ENCODE results near the gene RCC2.

RCC2 gene

DNA sequence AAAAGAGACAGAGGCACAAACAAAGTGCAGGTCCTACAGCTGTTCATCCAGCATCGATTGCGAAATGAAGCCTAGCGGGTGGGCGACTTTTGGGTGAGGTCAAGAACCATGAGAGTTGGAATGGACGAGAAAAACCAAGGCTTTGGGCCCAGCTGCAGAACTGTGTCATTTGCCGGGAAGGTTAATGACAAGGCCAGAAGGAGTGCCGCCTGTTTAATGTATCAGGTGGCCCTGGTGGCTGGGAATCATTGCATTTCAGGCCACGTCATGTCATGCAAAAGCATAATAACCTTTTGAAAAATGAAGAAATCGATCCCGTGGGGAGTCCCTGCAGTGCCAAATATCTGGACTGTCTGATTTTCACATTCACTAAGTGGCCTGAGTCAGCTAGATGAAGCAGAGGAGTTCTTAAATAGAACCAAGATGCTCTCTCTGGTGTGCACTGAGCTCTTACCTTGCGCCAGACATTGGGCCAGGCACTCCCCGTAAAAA, 8.1 kb upstream of the RCC2 start:
- in situ Hi-C loops (cut with HindIII; ENCODE audit: low sequenced_read_pairs): no loop called here

DNA sequence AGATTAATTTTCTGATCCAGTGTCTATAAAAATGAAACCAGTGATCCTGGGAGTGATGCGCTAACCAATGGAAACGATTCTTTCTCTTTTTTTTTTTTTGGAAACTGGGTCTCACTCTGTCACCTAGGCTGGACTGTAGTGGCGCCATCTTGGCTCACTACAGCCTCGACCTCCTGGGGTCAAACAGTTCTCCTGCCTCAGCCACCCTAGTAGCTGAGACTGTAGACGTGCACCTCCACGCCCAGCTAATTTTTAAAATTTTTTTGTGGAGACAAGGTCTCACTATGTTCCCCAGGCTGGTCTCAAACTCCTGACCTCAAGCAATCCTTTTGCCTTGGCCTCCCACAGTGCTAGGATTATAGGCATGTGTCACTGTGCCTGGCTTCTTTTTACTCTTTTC, 3.4 kb upstream of the RCC2 start:
- in situ Hi-C loops (cut with HindIII; ENCODE audit: low sequenced_read_pairs): no loop called here

DNA sequence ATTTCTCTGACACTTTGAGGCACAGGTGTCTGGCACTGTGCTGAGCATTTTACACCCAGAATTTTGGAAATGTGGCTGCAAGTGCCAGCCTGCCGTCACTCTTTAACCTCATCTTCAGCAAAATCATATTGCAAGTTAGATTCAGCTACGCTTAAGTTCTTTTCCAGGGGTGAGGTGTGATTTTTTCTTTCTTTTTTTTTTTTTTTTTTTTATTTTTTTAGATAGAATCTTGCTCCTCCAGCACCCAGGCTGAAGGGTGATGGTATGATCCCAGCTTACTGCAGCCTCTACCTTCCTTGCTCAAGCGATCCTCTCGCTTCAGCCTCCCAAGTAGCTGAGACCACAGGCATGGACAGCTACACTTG, 2.5 kb upstream of the RCC2 start:
- in situ Hi-C loops (cut with HindIII; ENCODE audit: low sequenced_read_pairs): no loop called here

DNA sequence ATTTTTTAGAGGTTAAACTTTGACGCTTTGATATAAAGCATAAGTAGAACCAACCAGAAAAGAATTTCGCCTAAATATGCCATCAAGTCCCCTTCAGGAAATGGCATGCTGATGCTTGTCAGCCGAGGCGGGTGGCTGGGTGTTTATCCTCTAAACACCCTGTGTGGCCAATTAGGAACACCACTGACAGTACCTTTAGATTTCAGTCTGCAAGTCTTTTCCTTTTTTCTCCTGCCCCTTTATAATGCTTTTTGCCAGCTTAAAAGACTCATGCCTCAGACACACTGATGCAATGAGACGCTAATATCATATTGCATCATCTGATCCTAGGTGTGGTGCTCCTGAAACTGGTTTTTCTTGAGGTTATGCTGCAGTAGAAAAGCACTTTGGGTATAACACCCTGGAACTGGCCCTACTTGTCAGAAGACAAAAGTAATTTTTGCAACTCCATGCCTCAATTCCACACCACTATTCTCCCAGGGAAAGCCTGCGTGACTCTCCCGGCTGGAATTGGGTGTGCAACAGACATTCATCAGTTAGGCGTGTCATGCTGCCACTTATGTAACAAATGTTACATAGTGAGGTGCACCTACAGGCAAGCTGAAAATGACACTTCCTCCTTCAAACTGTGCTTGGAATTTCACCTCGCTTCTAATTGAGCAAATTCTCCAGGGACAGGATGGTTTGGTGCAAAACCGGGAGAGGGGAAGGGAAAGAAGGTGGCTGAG, 2.0 kb upstream of the RCC2 start:
- in situ Hi-C loops (cut with HindIII; ENCODE audit: low sequenced_read_pairs): no loop called here

DNA sequence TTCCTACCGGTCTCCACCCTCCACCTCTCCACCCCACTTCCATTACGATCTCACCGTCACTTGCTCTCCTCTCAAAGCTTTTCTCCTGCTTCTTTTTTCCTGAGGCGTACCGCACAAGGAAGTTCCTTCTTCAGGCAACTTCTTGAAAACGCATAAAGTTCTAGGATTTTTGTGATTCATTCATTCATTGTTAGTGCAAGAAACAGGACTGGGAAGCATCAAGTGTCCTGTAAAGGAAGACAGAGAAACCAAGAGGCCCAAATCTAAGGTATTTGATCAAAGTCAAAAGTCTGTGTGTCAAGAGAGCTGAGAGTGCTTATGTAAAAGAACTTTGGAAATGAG, 1.3 kb upstream of the RCC2 start:
- in situ Hi-C loops (cut with HindIII; ENCODE audit: low sequenced_read_pairs): no loop called here

DNA sequence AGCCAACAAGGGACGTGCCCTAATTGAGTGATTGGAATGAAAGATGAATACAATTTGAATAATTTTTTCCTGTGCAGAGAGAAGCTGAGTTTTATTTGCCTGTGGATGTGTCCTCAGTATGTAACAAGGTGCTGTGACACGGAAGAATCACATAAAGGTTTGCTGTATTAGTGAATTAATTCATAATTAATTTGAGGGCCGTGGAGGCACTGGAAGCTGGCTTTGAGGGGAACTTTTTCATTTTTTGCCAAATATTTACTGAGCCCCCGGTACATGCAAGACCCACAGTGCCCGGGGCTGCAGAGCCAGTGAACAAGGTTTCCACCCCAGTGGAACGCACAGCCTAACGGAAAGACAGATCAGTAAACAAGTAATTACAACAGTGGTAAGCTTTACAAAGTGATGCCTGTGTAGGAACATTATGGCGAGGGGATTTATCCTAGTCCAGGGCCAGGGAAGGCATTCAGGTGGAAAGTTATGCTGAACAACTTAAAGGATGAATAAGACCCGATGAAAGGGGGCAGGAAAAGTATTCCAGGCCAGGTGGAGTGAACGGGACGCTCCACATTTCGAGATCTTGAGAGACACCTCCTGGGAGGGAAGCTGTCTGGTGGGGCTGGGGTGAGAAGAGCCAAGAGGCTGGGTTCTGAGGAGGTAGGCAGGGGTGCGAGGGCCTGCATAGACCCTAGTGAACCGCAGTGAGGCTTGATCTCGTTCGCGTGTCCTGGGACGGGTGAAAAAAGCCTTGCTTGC, 773 bp upstream of the RCC2 start:
- in situ Hi-C loops (cut with HindIII; ENCODE audit: low sequenced_read_pairs): no loop called here

DNA sequence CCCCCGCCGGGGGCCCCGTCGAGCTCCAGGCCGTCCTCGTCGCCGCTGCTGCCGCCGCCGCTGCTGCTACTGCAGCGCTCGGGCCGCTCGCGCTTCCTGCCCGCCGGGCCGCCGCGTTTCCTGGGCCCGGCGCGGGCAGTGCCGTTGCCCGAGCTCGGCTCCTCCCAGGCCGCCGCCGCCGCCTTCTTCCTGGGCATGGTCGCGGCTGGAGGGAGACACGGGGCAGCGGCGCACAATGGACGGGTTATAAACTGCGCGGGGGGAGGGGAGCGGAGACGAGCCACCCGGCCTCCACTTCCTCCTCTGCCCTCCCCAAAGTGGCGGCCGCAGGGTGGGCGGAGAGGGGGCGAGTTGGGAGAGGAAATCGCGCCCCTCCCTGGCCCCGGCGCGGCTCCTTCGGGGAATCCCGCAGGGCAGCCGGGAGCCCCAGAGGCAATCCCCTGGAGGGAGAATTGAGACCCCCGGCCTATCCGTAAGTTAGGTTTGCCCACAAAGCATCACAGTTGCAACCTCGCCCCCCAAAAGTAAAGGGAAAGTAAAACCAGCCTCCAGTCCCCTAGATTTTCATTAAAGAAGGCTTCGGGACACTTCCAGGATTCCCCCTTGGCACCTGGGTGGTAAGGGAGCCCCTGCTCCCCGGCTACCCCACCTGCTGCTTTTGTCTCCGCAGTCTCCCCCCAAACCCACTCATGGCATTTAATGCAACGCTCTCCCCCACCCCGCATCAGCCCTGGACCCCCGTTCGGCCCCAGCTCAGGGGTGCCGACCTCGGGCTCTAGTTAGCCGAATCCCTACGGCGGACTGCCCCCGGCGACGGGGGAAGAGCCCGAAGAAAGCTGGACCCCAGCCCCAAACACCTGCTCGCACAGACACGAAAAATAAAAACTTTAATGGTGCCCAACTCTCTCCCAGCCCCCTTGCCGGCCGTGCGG, 893 bp downstream of the RCC2 start:
- in situ Hi-C loops (cut with HindIII; ENCODE audit: low sequenced_read_pairs): no loop called here

DNA sequence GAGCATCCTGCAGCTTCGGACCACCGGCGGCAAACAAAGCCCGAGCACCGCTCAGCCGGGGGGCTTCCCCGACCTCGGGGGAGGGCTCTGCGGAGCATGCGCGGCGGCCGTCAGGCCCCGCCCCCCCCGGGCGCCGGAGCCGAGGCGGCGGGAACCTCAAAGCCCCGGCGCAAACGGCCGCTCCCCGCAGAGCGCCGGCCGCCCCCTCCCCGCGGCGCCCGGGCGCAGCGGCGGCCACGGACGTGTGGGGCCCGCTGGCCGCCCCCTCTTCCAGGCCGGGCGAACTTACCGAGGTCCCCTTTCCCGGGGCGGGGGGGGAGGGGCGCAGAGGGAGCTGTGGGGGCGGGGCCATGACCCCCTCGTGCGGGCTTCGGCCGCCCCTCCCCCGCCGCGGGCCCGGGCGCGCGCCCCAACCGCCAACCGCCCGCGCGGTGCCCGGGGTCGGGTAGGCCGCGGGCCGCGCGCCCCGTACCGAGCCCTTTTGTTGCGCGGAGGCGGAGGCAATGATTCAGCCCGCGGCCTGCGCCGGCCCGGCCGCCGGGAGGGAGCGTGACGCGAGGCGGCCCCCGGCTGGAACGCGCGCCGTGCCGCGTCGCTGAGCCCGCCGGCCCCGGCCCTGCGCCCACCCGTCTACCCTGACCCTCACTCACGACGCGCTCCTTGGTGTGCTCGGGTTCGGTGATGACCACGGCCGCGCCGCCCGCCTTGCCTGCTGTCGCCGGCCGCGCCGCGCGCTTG, 1.7 kb downstream of the RCC2 start:
- in situ Hi-C loops (cut with HindIII; ENCODE audit: low sequenced_read_pairs): no loop called here

DNA sequence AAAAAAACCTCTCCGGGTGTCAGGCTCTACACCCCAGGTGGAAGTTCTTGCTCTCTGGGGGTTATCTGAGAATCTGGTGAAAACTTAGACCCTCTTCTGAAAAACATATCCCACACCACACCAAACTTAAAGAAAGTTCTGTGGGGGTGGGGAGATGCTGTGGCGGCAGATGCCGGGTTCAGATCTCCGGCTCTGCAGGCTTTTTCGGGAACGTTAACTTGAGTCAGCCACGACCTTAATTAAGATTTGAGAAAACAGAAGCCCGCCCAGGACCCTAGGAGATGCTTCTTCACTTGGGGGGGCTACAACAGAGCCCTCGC, 2.3 kb downstream of the RCC2 start:
- in situ Hi-C loops (cut with HindIII; ENCODE audit: low sequenced_read_pairs): no loop called here

DNA sequence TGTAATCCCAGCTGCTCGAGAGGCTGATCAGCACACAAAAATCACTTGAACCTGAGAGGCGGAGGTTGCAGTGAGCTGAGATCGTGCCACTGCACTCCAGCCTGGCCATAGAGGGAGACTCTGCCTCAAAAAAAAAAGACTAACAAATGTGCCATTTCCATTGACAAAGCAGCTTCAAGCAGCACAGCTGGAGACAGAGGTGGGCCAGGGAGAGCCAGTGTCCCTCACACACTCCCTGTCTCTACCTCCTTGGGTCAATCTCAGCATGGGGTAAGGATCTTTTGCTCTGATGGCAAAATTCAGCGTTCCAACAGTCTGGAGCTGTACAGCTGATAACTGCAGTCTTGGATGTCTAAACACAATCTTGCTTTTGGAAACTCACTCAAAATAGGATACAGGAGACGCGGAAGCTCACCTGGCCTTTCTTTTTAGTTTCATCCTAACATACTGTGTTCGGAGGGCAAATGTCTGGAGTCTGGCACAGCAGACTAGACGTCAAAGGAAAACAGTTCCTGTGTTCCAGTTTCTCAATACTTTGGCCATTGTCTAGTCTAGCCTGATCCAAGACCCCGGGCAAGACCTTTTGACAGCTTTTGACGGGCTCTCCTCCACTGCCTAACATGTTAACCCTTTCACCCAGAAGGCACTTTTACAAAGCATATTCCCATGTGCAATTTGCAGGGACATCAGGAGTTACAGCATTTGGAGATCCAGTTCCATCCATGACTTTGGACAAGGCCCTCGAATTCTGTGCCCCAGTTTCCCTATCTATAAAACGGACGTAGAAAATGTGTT, 2.9 kb downstream of the RCC2 start:
- in situ Hi-C loops (cut with HindIII; ENCODE audit: low sequenced_read_pairs): no loop called here

DNA sequence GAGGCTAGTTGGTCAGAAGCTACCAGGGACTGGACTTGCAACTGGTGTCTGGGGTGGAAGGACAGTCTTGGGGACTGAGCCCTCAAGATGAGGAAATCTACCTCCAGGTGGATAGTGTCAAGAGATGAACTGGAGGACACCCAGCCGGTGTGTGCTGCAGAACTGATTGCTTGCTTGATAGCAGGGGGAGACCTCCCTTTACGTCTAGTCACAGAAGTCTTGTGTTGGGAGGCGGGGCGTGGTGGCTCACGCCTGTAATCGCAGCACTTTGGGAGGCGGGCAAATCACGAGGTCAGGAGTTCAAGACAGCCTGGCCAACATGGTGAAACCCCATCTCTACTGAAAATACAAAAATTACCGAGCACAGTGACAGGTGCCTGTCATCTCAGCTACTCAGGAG, 4.9 kb downstream of the RCC2 start:
- in situ Hi-C loops (cut with HindIII; ENCODE audit: low sequenced_read_pairs): no loop called here

DNA sequence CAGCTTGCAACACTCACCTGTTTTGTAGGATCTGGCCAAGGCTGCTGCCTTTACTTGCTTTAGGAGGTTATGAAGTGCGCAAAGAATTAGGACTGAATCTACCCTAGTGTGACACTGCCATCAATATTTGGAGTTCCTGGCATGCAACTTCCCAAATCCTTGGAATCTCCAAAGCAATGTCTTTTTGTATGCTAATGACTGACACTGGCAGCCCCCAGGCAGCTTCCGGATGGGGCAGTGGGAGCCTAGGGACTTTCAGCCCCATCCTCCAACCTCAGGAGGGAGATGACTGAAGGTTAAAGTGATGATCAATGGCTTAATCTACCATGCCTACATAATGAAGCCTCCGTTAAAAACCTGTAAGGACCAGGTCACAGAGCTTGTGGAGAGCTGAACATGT, 5.5 kb downstream of the RCC2 start:
- in situ Hi-C loops (cut with HindIII; ENCODE audit: low sequenced_read_pairs): no loop called here

DNA sequence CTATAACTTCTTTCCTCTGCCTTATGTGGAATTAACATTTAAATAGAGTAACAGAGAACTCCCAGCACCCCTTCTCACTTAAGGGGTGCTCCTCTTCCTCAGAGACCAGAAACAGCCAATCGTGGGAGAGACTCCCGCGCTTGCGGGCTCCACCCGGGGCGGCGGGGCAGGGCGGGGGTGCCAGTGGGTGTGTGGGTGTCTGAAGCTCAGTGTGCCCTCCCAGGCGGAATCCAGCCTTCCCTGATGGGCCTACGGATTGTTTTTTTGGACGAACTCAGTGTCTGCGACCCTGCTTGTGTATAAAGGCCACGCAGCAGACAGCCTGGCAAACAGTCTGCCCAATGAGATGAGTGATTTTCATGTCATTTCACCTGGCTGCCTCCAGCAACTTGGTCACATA, 6.2 kb downstream of the RCC2 start:
- in situ Hi-C loops (cut with HindIII; ENCODE audit: low sequenced_read_pairs): no loop called here

DNA sequence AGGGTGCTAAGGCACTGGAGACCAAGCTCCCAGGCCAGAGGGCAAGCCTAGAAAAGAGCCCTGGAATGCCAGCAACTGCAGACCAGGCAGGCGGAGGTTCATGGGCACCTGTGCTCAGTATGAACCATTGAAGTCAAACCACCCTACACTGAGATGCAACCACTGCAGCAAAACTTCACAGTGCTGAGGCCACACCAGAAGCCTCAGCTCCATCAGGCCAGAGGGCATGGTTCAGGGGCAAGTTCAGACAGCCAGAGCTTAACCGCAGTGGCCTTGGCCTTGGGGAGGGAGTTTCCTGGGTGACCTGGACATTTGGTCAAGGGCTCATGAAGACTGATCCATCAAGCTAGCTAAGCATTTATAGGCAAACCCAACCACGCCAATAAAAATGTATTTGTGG, 7.1 kb downstream of the RCC2 start:
- in situ Hi-C loops (cut with HindIII; ENCODE audit: low sequenced_read_pairs): no loop called here

DNA sequence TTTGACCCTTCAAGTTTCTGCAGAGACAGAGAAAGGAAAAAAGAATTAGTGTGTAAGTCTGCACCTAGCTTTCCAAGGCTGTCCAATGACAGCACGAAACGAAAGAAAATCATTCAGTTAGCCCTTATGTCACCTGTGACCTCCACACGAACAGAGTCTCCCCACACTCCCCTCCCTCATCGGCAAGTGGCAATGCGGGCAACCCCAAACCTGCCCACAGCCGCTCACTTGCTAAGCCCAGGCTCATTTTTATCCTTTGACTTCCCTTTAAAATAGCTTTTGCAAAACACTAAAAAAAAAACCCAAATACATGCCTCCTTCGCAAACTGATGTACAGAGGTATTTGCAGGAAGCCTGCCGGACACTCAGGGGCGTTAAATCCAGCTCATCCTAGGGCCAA, 10.3 kb downstream of the RCC2 start:
- in situ Hi-C loops (cut with HindIII; ENCODE audit: low sequenced_read_pairs): no loop called here

DNA sequence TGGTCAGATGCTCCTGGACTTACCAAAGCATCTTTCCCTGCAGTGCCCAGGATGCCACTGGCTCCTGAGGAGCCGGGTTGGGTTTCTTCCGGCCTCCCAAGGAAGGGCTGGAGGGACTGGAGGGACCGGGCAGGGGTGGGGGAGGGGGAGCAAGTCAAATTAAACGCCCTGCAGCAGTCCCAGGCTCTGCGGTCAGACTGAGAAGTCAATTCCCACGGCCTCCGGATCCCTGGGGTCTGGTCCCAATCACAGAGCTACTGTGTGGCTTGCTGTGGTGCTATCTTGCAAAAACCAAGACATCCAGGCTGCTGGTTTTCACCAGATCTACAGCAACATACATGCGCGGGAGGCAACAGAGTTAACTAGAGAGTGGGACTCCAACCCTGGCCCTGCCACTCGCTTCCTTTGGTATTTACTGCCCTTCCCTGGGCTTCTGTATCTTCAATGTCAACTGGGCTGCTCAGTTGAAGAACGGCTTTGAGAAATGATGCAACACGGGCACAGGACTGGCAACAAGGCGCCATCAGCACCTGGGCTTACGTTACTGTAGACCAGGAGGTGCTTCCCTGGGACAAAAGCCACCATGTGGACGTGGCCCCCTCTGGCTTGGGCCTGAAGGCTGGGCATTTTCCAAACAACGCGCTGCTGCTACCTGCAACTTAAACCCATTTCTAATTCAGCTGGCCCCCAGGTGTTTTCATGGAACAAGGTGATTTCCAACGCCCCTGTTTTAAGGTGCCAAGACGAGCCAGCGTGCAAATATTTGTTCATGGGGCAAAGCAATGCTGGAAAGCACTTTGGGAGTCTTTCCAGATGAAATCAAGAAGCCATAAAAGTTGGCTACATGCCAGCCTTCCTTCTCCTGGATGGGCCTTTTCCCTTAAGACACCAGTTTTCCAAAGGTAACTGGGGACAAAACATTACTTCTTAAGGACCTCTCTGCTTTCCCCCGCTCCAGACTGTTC, 11.5 kb downstream of the RCC2 start:
- in situ Hi-C loops (cut with HindIII; ENCODE audit: low sequenced_read_pairs): no loop called here

DNA sequence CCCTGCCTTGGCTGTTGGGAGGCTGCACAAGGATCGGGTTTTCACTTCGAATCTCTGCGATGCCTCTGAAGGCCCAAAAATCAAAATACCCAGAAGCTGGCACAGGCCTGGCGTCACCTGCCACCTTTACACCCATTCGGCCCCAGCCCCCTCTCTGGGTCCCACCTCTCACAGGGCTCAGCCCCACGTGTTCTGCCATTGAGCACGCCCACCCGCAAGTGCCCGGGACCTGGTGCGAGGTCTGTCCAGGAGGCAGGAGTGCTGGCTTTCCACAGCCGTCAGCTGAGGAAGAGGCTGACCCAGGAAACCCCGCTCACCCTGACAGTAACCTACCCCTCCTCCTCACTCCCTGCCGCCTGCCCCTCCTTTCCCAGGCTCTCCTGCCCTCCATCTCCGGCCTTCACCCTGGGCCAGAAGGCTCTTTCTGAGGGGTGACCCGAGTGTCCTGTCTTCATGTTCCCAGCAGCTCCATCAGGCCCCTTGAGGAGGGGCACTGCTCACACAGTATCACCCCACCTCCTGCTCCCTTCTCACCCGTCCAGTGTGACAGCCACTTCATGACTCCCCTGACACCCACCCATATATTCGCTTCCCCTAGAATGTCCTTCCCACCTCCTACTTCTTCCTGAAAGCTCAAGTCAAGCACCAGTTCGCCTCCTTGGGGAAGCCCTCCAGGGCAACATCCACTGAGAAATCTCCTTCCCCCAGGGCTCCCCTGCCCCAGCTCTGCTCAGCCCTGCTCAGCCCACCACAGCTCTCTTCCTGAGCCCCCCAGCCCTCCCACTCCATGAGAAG, 13.5 kb downstream of the RCC2 start:
- in situ Hi-C loops (cut with HindIII; ENCODE audit: low sequenced_read_pairs): no loop called here

DNA sequence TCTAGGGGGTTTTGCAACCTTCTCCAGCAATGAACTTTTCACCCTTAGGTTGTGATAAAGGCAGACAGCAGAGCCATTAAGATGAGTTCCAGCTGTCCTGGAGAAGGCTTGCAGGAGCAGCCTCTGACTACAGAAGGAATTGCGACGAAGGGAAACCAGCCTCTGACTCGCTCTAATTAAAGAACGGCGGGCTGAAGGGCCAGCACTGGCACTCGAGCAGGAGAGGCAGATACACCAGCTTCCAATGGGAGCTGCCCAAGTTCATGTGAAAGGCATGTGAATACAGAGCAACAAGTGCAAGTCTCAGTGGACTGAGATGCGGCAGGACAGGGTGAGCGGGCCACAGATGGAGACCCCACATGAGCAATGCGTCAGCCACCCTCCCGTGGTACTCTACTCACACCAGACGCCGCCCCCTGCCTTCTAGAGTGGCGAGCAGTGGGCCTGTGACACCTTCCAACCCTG, 15.7 kb downstream of the RCC2 start:
- in situ Hi-C loops (cut with HindIII; ENCODE audit: low sequenced_read_pairs): no loop called here
